Testis (tissue), 2 donors: Measurements from ENCODE around the gene OFD1.

ENCODE experiments used
- CTCF ChIP-seq, 3 experiments: fragments of 450-650 bp in 2 of 3; fragments of 200-600 bp in 1 of 3; sonication (generic) in 1 of 3; IDR thresholded peaks; one replicate each; pipeline ENCODE4 v1.5.1; 2016 to 2019; ENCODE audit warnings: antibody characterized with exemption in 3 of 3, mild to moderate bottlenecking in 2 of 3, moderate library complexity in 1 of 3
- POLR2A ChIP-seq: fragments of 450-650 bp; IDR thresholded peaks from one replicate; pipeline ENCODE4 v1.6.1; 2017; ENCODE audit warnings: antibody characterized with exemption, mild to moderate bottlenecking, moderate library complexity

- TF ChIP-seq POLR2A (no peak), CTCF (IDR thresholded peaks at IDR 0.05) (no peak)
These were observed 35.2 kb upstream of the OFD1 start for GRCh38 chrX:13699183-13699826.
